ENCODE measurements around the gene OR11A1. TPM values are rescaled to one million over a fixed set of nuclear protein-coding genes. Genes with fewer than 3 reads are reported as not detected.

Gene OR11A1
- total RNA-seq, 1 experiment from 2014 or later = not detected

DNA sequence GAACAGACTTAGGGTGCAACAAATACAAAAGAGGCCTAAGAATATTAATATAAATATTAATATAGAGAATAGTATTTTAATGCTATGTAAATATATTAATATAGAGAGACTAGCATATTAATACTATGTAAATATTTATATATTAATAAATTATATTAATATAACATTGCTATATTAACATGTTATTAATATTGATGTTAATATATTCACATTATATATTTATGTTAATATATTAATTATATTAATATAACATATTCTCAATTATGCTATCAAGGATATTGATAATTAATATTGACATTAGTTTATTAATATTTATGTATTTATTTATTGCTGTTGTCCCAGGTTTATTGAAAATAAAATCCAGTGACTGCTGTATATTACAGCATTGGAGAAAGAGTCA lies 32.0 kb upstream of the OR11A1 start:
- Mint-ChIP-seq H3K9me3 (no peaks in the 10 kb centered on the region; a peak in 1 of 5 replicates), H3K27me3 (ENCODE audit: low read depth) (no peaks in the 10 kb centered on the region; the same call in 1 of the 2 replicates), H3K4me3 (no peak overlapping the region), H3K27ac (no peak overlapping the region), H3K36me3 (ENCODE audit: insufficient read depth in 1 of 3, low read depth in 3 of 3) (no peaks in the 10 kb centered on the region), H3K4me1 (peaks cover 0 to 8% of the 10 kb centered on the region in 2 experiments; a peak in 3 of 4 replicates)
- Histone ChIP-seq H2BK20ac (ENCODE audit: low read depth, low read length, poor library complexity, severe bottlenecking) (no peak overlapping the region), H3K9ac (ENCODE audit: extremely low read depth, insufficient read length, low read length) (no peak overlapping the region), H3K79me1 (ENCODE audit: insufficient read depth, low read depth, low read length, poor library complexity, severe bottlenecking) (no peaks in the 10 kb centered on the region), H2BK15ac (ENCODE audit: low read depth, low read length) (no peak overlapping the region), H4K8ac (replicated peaks; ENCODE audit: insufficient read length, low read depth, low read length) (no peak overlapping the region), H2BK12ac (ENCODE audit: insufficient read length, low read depth, low read length) (no peak overlapping the region), H3K9me3 (ENCODE audit: control insufficient read depth, low read depth, low read length) (no peaks in the 10 kb centered on the region), H3K4me1 (ENCODE audit: insufficient read depth, low read length) (no peaks in the 10 kb centered on the region), H2BK5ac (ENCODE audit: insufficient read length, low read length) (no peak overlapping the region), H3K79me2 (ENCODE audit: insufficient read depth, low read length) (no peaks in the 10 kb centered on the region), H3K27me3 (ENCODE audit: insufficient read depth, low read length) (no peaks in the 10 kb centered on the region), H4K20me1 (ENCODE audit: control insufficient read depth, insufficient read depth, insufficient read length) (no peaks in the 10 kb centered on the region), H4K5ac (ENCODE audit: insufficient read length, low read depth, low read length) (no peak overlapping the region), H3K23ac (ENCODE audit: insufficient read length, low read depth, low read length) (no peak overlapping the region), H3K27ac (ENCODE audit: insufficient read length, low read depth, low read length) (no peak overlapping the region), H3K14ac (ENCODE audit: insufficient read depth, low read length) (no peak overlapping the region), H4K91ac (ENCODE audit: insufficient read length, low read depth, low read length) (no peak overlapping the region), H3T11ph (ENCODE audit: low read length) (no peak overlapping the region), H3K56ac (ENCODE audit: insufficient read length, low read depth, low read length) (no peak overlapping the region), H3K23me2 (ENCODE audit: insufficient read length, low read depth, low read length, poor library complexity, severe bottlenecking) (no peaks in the 10 kb centered on the region), H3K18ac (ENCODE audit: insufficient read length, low read depth, low read length) (no peak overlapping the region), H2AFZ (ENCODE audit: low read length) (no peak overlapping the region), H3K4me2 (ENCODE audit: insufficient read depth, insufficient read length, low read length) (no peak overlapping the region), H2AK5ac (ENCODE audit: insufficient read length, low read length) (no peak overlapping the region), H2BK120ac (ENCODE audit: low read depth, low read length, poor library complexity, severe bottlenecking) (no peak overlapping the region), H3K4ac (ENCODE audit: low read depth, low read length) (no peak overlapping the region)
- TF ChIP-seq, protein P1, sequence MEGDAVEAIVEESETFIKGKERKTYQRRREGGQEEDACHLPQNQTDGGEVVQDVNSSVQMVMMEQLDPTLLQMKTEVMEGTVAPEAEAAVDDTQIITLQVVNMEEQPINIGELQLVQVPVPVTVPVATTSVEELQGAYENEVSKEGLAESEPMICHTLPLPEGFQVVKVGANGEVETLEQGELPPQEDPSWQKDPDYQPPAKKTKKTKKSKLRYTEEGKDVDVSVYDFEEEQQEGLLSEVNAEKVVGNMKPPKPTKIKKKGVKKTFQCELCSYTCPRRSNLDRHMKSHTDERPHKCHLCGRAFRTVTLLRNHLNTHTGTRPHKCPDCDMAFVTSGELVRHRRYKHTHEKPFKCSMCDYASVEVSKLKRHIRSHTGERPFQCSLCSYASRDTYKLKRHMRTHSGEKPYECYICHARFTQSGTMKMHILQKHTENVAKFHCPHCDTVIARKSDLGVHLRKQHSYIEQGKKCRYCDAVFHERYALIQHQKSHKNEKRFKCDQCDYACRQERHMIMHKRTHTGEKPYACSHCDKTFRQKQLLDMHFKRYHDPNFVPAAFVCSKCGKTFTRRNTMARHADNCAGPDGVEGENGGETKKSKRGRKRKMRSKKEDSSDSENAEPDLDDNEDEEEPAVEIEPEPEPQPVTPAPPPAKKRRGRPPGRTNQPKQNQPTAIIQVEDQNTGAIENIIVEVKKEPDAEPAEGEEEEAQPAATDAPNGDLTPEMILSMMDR (conservative IDR thresholded peaks at IDR 0.05) = no peak
- no peak for DNase-seq
